Measurements from ENCODE around the gene CNOT10.

The CNOT10 gene

DNA sequence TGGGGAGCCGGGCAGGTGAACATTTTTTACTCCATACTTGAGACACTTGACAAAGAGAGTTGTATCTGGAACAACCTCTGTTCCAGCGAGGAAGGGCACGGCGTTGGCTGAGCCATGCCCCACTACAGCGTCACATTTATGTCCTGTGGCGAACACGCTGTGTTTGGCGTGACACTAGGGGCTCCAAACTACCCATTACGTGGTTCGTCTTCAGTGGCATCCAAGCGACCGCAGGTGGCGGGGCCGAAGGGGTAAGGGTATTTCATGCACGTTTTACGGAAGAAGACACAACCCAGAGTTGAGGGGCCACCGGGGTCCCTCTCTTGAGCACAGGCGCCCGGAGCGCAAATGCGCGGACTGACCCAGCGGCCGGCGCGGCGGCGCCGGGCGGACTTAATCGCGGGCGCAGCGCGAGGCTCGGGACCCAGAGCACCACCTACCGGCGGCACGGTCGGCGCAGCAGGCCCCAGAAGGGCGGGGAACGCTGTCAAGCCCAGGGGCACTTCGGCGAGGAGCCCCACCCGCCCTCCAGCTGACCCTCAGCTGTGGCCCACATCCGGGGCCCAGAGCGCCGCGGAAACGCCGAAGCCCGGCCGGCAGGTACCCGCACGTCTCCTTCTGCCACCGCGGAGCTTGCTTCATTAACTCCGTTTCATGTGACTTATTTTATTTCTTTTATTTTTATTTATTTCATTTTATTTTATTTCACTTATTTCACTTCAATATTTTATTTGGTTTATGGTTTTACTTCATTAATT, 96.4 kb downstream of the CNOT10 start (continued):
- TF ChIP-seq ZNF19 (tag by site-specific recombination; IDR thresholded peaks at IDR 0.05; ENCODE audit: low read depth) (no peak), ZIC2 (tag by site-specific recombination; IDR thresholded peaks at IDR 0.05) (peak; percentile 82), KLF8 (tag by site-specific recombination; IDR thresholded peaks at IDR 0.05) (peak; percentile 51; the same call in 1 of the 2 replicates), EGR2 (tag by site-specific recombination; IDR thresholded peaks at IDR 0.05; ENCODE audit: low read depth) (no peak), ZNF544 (tag by site-specific recombination; IDR thresholded peaks at IDR 0.05) (no peak), RBAK (tag by site-specific recombination; IDR thresholded peaks at IDR 0.05) (no peak), ZNF140 (tag by site-specific recombination; IDR thresholded peaks at IDR 0.05) (no peak), ZNF610 (tag by site-specific recombination; IDR thresholded peaks at IDR 0.05; ENCODE audit: borderline replicate concordance) (no peak), ZNF366 (tag by site-specific recombination; conservative IDR thresholded peaks at IDR 0.05) (no peak), ZNF558 (tag by site-specific recombination; IDR thresholded peaks at IDR 0.05) (no peak), ZNF549 (tag by site-specific recombination; IDR thresholded peaks at IDR 0.05) (no peak), ZNF791 (tag by site-specific recombination; IDR thresholded peaks at IDR 0.05) (no peak), ZNF596 (tag by site-specific recombination; IDR thresholded peaks at IDR 0.05) (0 out of 2 replicates have a peak, but pooled peaks have one; percentile 7), ZNF677 (tag by site-specific recombination; IDR thresholded peaks at IDR 0.05) (no peak), SP2 (tag by site-specific recombination; IDR thresholded peaks at IDR 0.05) (peak; percentile 56), ZNF623 (tag by site-specific recombination; IDR thresholded peaks at IDR 0.05) (peak; percentile 12; the same call in 1 of the 2 replicates), ZNF350 (tag by site-specific recombination; IDR thresholded peaks at IDR 0.05) (no peak), ZNF394 (tag by site-specific recombination; IDR thresholded peaks at IDR 0.05; ENCODE audit: borderline replicate concordance) (peak; percentile 34; the same call in 1 of the 2 replicates), ZNF501 (tag by site-specific recombination; IDR thresholded peaks at IDR 0.05) (peak; percentile 62; the same call in 1 of the 2 replicates), ZNF248 (tag by site-specific recombination; IDR thresholded peaks at IDR 0.05) (no peak), ZNF785 (tag by site-specific recombination; IDR thresholded peaks at IDR 0.05) (no peak; the same call in 1 of the 2 replicates), ZNF792 (tag by site-specific recombination; IDR thresholded peaks at IDR 0.05) (no peak)
- TF ChIP-seq, protein P1, sequence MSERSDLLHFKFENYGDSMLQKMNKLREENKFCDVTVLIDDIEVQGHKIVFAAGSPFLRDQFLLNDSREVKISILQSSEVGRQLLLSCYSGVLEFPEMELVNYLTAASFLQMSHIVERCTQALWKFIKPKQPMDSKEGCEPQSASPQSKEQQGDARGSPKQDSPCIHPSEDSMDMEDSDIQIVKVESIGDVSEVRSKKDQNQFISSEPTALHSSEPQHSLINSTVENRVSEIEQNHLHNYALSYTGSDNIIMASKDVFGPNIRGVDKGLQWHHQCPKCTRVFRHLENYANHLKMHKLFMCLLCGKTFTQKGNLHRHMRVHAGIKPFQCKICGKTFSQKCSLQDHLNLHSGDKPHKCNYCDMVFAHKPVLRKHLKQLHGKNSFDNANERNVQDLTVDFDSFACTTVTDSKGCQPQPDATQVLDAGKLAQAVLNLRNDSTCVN (tag by site-specific recombination; optimal IDR thresholded peaks at IDR 0.05), result peak; percentile 76
- TF ChIP-seq, protein P2, sequence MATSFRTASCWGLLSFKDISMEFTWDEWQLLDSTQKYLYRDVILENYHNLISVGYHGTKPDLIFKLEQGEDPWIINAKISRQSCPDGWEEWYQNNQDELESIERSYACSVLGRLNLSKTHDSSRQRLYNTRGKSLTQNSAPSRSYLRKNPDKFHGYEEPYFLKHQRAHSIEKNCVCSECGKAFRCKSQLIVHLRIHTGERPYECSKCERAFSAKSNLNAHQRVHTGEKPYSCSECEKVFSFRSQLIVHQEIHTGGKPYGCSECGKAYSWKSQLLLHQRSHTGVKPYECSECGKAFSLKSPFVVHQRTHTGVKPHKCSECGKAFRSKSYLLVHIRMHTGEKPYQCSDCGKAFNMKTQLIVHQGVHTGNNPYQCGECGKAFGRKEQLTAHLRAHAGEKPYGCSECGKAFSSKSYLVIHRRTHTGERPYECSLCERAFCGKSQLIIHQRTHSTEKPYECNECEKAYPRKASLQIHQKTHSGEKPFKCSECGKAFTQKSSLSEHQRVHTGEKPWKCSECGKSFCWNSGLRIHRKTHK (tag by site-specific recombination; IDR thresholded peaks at IDR 0.05), result no peak
- TF ChIP-seq, protein P3, sequence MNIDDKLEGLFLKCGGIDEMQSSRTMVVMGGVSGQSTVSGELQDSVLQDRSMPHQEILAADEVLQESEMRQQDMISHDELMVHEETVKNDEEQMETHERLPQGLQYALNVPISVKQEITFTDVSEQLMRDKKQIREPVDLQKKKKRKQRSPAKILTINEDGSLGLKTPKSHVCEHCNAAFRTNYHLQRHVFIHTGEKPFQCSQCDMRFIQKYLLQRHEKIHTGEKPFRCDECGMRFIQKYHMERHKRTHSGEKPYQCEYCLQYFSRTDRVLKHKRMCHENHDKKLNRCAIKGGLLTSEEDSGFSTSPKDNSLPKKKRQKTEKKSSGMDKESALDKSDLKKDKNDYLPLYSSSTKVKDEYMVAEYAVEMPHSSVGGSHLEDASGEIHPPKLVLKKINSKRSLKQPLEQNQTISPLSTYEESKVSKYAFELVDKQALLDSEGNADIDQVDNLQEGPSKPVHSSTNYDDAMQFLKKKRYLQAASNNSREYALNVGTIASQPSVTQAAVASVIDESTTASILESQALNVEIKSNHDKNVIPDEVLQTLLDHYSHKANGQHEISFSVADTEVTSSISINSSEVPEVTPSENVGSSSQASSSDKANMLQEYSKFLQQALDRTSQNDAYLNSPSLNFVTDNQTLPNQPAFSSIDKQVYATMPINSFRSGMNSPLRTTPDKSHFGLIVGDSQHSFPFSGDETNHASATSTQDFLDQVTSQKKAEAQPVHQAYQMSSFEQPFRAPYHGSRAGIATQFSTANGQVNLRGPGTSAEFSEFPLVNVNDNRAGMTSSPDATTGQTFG (tag by site-specific recombination; IDR thresholded peaks at IDR 0.05; ENCODE audit: borderline replicate concordance), result no peak
- TF ChIP-seq, protein P4, sequence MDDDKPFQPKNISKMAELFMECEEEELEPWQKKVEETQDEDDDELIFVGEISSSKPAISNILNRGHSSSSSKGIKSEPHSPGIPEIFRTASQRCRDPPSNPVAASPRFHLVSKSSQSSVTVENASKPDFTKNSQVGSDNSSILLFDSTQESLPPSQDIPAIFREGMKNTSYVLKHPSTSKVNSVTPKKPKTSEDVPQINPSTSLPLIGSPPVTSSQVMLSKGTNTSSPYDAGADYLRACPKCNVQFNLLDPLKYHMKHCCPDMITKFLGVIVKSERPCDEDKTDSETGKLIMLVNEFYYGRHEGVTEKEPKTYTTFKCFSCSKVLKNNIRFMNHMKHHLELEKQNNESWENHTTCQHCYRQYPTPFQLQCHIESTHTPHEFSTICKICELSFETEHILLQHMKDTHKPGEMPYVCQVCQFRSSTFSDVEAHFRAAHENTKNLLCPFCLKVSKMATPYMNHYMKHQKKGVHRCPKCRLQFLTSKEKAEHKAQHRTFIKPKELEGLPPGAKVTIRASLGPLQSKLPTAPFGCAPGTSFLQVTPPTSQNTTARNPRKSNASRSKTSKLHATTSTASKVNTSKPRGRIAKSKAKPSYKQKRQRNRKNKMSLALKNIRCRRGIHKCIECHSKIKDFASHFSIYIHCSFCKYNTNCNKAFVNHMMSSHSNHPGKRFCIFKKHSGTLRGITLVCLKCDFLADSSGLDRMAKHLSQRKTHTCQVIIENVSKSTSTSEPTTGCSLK (tag by site-specific recombination; IDR thresholded peaks at IDR 0.05), result no peak
- TF ChIP-seq, protein P5, sequence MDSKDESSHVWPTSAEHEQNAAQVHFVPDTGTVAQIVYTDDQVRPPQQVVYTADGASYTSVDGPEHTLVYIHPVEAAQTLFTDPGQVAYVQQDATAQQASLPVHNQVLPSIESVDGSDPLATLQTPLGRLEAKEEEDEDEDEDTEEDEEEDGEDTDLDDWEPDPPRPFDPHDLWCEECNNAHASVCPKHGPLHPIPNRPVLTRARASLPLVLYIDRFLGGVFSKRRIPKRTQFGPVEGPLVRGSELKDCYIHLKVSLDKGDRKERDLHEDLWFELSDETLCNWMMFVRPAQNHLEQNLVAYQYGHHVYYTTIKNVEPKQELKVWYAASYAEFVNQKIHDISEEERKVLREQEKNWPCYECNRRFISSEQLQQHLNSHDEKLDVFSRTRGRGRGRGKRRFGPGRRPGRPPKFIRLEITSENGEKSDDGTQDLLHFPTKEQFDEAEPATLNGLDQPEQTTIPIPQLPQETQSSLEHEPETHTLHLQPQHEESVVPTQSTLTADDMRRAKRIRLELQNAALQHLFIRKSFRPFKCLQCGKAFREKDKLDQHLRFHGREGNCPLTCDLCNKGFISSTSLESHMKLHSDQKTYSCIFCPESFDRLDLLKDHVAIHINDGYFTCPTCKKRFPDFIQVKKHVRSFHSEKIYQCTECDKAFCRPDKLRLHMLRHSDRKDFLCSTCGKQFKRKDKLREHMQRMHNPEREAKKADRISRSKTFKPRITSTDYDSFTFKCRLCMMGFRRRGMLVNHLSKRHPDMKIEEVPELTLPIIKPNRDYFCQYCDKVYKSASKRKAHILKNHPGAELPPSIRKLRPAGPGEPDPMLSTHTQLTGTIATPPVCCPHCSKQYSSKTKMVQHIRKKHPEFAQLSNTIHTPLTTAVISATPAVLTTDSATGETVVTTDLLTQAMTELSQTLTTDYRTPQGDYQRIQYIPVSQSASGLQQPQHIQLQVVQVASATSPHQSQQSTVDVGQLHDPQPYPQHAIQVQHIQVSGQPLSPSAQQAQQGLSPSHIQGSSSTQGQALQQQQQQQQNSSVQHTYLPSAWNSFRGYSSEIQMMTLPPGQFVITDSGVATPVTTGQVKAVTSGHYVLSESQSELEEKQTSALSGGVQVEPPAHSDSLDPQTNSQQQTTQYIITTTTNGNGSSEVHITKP (tag by site-specific recombination; IDR thresholded peaks at IDR 0.05), result no peak; the same call in 1 of the 2 replicates

All from HEK293 (cell line).